Neural cell (in vitro differentiated cells): ENCODE data around the gene TMEM240. TPM values are rescaled to one million over a fixed set of nuclear protein-coding genes. Genes with fewer than 3 reads are reported as not detected.
"Not testable (repeated sequence)": the region's sequence is repeated elsewhere in the genome, so short reads cannot be mapped to it uniquely, and the experiment has no call there.

Experiments used
- H2AFZ ChIP-seq: fragments of 200-600, 300-800 bp; sonication (generic), shearing (Covaris generic); 2 replicates; pipeline ENCODE4 v1.6.0; 2014; ENCODE audit warnings: low read depth, mild to moderate bottlenecking, antibody characterized with exemption, low read length, moderate library complexity
- H3F3A ChIP-seq: fragments of 200-600 bp; shearing (Covaris generic); 2 replicates; pipeline ENCODE4 v1.6.1; 2016; ENCODE audit warnings: mild to moderate bottlenecking, moderate library complexity, mixed read lengths, antibody characterized with exemption, low read length; ENCODE audit not compliant: insufficient read depth, poor library complexity, severe bottlenecking
- H3K27ac ChIP-seq: fragments of 200-600, 300-800 bp; sonication (generic), shearing (Covaris generic); 2 replicates; pipeline ENCODE4 v1.5.1; 2014; ENCODE audit warnings: mild to moderate bottlenecking, low read length, moderate library complexity
- H3K27me3 ChIP-seq: fragments of 300-800, 200-600 bp; sonication (generic), shearing (Covaris generic); 2 replicates; pipeline ENCODE4 v1.6.0; 2014; ENCODE audit warnings: mild to moderate bottlenecking, low read depth, low read length, moderate library complexity; ENCODE audit not compliant: insufficient read depth
- H3K36me3 ChIP-seq: fragments of 300-800, 200-600 bp; sonication (generic), shearing (Covaris generic); 2 replicates; pipeline ENCODE4 v1.5.1; 2014; ENCODE audit warnings: mild to moderate bottlenecking, antibody characterized with exemption, low read length, moderate library complexity; ENCODE audit not compliant: insufficient read depth
- H3K4me2 ChIP-seq: fragments of 300-800, 200-600 bp; sonication (generic), shearing (Covaris generic); 2 replicates; pipeline ENCODE4 v1.6.0; 2014; ENCODE audit warnings: mild to moderate bottlenecking, low read length
- H3K4me3 ChIP-seq: fragments of 300-800, 200-600 bp; sonication (generic), shearing (Covaris generic); 2 replicates; pipeline ENCODE4 v1.5.1; 2014; ENCODE audit warnings: mild to moderate bottlenecking, low read length, moderate library complexity
- H3K79me2 ChIP-seq: fragments of 200-600 bp; shearing (Covaris generic); replicated peaks from 2 replicates; pipeline ENCODE4 v1.6.0; 2014; ENCODE audit warnings: mild to moderate bottlenecking, low read length, moderate library complexity; ENCODE audit not compliant: insufficient read depth
- H3K9ac ChIP-seq: fragments of 300-800, 200-600 bp; sonication (generic), shearing (Covaris generic); 2 replicates; pipeline ENCODE4 v1.6.1; 2016; ENCODE audit warnings: mild to moderate bottlenecking, low read length, mixed read lengths
- H3K9me2 ChIP-seq: fragments of 200-600 bp; shearing (Covaris generic); 2 replicates; pipeline ENCODE4 v1.6.1; 2016; ENCODE audit warnings: mild to moderate bottlenecking, low read length, mixed read lengths; ENCODE audit not compliant: insufficient read depth
- H3K9me3 ChIP-seq: fragments of 200-600, 300-800 bp; sonication (generic), shearing (Covaris generic); 2 replicates; pipeline ENCODE4 v1.6.1; 2016; ENCODE audit warnings: mild to moderate bottlenecking, mixed run types, low read length, moderate library complexity, mixed read lengths
- H4K20me1 ChIP-seq: fragments of 200-600 bp; shearing (Covaris generic); 2 replicates; pipeline ENCODE4 v1.6.1; 2016; ENCODE audit warnings: mild to moderate bottlenecking, mixed run types; ENCODE audit not compliant: insufficient read depth
- CTCF ChIP-seq: fragments of 450-650 bp; IDR thresholded peaks from 2 replicates; pipeline ENCODE4 v1.5.1; 2014; ENCODE audit warnings: antibody characterized with exemption, mild to moderate bottlenecking, moderate library complexity; ENCODE audit not compliant: poor library complexity, severe bottlenecking
- EP300 ChIP-seq: fragments of 450-650 bp; conservative IDR thresholded peaks from 2 replicates; pipeline ENCODE4 v1.6.1; 2014; ENCODE audit warnings: antibody characterized with exemption, mild to moderate bottlenecking, moderate library complexity; ENCODE audit not compliant: poor library complexity, severe bottlenecking
- EZH2 ChIP-seq: fragments of 200-600, 300-800 bp; shearing (Covaris generic), sonication (generic); IDR thresholded peaks from 2 replicates; pipeline ENCODE4 v1.6.1; 2014; ENCODE audit warnings: antibody characterized with exemption, low read length, borderline replicate concordance, mild to moderate bottlenecking; ENCODE audit not compliant: insufficient read depth, poor library complexity, severe bottlenecking
- MXI1 ChIP-seq: fragments of 450-650 bp; conservative IDR thresholded peaks from 2 replicates; pipeline ENCODE4 v1.6.1; 2014; ENCODE audit warnings: antibody characterized with exemption, mild to moderate bottlenecking; ENCODE audit not compliant: poor library complexity, severe bottlenecking
- POLR2AphosphoS5 ChIP-seq: IDR thresholded peaks from 2 replicates; pipeline ENCODE4 v1.6.1; 2012
- RAD21 ChIP-seq: fragments of 450-650 bp; conservative IDR thresholded peaks from 2 replicates; pipeline ENCODE4 v1.6.1; 2014; ENCODE audit warnings: antibody characterized with exemption, mild to moderate bottlenecking, moderate library complexity
- SMC3 ChIP-seq: fragments of 450-650 bp; conservative IDR thresholded peaks from 2 replicates; pipeline ENCODE4 v1.6.1; 2014; ENCODE audit warnings: antibody characterized with exemption, mild to moderate bottlenecking, moderate library complexity; ENCODE audit not compliant: poor library complexity
- TAF1 ChIP-seq: IDR thresholded peaks from 2 replicates; pipeline ENCODE4 v1.6.1; 2012; ENCODE audit warnings: low read depth
- polyA plus RNA-seq: library from polyadenylated mRNA; depleted of rRNA; stranded (reverse); fragments of >200 nt; gene quantifications from 2 replicates; pipeline ENCODE4 v1.2.3, GENCODE V29; 2014
- TF ChIP-seq, protein P1 (sequence below): IDR thresholded peaks from 2 replicates; pipeline ENCODE4 v1.6.1; 2012; ENCODE audit warnings: borderline replicate concordance

The TMEM240 gene
- polyA plus RNA-seq, 1 donor from 2014 or later = 46.7 TPM

- not testable (repeated sequence) for H2AFZ ChIP-seq, H4K20me1 ChIP-seq, H3K9me2 ChIP-seq, H3K36me3 ChIP-seq, H3K9ac ChIP-seq, H3K9me3 ChIP-seq, H3K79me2 ChIP-seq, H3K27ac ChIP-seq, H3K27me3 ChIP-seq, H3K4me2 ChIP-seq, H3F3A ChIP-seq
- H3K4me3 ChIP-seq = peak overlapping the region; percentile 60
These were observed 28.0 kb downstream of the TMEM240 start for GRCh38 chr1:1512425-1512824.

- Histone ChIP-seq H4K20me1 (no peaks in the 10 kb centered on the region), H3K36me3 (no peaks in the 10 kb centered on the region), H3K4me2 (peak within 1 kb of the TSS; percentile 60), H3K9me3 (no peaks in the 10 kb centered on the region), H3K9ac (peak within 1 kb of the TSS; percentile 72), H3K4me3 (peak within 1 kb of the TSS; percentile 95), H3K27ac (peak within 1 kb of the TSS; percentile 69), H3K9me2 (no peaks in the 10 kb centered on the region), H2AFZ (peak within 1 kb of the TSS; percentile 56), H3F3A (no peaks in the 10 kb centered on the region), H3K79me2 (no peaks in the 10 kb centered on the region), H3K27me3 (no peaks in the 10 kb centered on the region)
- TF ChIP-seq SMC3 = peak; percentile 58
- peak; percentile 80 for TF ChIP-seq EP300
- TF ChIP-seq POLR2AphosphoS5 = peak; percentile 76
- peak; percentile 97 for TF ChIP-seq MXI1
- peak; percentile 44 for TF ChIP-seq RAD21
- no peak for TF ChIP-seq TAF1
- no peak for TF ChIP-seq CTCF
These were observed 28.7 kb downstream of the TMEM240 start, which contains the start of gene ATAD3A for GRCh38 chr1:1511533-1512285. Gene ATAD3A (plus strand): TSS chr1:1512162. CDS start chr1:1512269, 107 bp downstream.

DNA sequence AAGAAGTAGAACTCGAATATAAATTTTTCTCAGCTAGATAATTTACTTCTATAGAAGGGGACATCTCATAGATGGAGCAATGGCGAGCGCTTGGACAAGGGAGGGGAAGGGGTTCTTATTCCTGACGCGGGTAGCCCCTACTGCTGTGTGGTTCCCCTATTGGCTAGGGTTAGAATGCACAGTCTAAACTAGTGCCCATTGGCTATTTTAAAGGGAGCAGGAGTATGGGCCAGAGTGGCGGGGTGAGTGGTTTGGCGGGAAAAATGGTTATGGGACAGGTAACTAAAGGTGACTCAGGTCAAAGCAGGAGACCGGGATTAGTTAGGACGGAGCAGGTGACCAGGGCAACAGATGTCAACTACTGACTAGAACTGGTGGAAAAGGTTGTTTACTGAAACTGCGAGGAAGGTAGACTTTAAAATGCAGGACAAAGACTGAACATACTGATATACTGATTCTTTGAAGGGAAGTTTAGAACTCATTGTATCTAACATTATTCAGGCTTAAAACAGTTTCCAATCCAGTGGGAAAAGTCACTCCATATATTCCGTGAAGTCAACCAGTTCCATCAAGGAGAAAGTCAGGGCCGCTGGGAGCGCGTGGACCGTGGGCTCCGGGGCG, 29.4 kb downstream of the TMEM240 start:
- Histone ChIP-seq H2AFZ (no peak overlapping the region), H4K20me1 (no peaks in the 10 kb centered on the region), H3K4me3 (peak overlapping the region; percentile 95), H3K27ac (peak overlapping the region; percentile 69), H3K36me3 (no peaks in the 10 kb centered on the region), H3K27me3 (no peaks in the 10 kb centered on the region), H3F3A (no peaks in the 10 kb centered on the region), H3K9ac (peak overlapping the region; percentile 72), H3K79me2 (no peaks in the 10 kb centered on the region), H3K4me2 (peak overlapping the region; percentile 60), H3K9me3 (no peaks in the 10 kb centered on the region), H3K9me2 (no peaks in the 10 kb centered on the region)
- TF ChIP-seq EP300 (no peak), CTCF (no peak), RAD21 (no peak), EZH2 (no peak), POLR2AphosphoS5 (no peak), TAF1 (no peak), SMC3 (no peak), MXI1 (no peak)
- TF ChIP-seq, protein P1, sequence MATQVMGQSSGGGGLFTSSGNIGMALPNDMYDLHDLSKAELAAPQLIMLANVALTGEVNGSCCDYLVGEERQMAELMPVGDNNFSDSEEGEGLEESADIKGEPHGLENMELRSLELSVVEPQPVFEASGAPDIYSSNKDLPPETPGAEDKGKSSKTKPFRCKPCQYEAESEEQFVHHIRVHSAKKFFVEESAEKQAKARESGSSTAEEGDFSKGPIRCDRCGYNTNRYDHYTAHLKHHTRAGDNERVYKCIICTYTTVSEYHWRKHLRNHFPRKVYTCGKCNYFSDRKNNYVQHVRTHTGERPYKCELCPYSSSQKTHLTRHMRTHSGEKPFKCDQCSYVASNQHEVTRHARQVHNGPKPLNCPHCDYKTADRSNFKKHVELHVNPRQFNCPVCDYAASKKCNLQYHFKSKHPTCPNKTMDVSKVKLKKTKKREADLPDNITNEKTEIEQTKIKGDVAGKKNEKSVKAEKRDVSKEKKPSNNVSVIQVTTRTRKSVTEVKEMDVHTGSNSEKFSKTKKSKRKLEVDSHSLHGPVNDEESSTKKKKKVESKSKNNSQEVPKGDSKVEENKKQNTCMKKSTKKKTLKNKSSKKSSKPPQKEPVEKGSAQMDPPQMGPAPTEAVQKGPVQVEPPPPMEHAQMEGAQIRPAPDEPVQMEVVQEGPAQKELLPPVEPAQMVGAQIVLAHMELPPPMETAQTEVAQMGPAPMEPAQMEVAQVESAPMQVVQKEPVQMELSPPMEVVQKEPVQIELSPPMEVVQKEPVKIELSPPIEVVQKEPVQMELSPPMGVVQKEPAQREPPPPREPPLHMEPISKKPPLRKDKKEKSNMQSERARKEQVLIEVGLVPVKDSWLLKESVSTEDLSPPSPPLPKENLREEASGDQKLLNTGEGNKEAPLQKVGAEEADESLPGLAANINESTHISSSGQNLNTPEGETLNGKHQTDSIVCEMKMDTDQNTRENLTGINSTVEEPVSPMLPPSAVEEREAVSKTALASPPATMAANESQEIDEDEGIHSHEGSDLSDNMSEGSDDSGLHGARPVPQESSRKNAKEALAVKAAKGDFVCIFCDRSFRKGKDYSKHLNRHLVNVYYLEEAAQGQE = no peak

DNA sequence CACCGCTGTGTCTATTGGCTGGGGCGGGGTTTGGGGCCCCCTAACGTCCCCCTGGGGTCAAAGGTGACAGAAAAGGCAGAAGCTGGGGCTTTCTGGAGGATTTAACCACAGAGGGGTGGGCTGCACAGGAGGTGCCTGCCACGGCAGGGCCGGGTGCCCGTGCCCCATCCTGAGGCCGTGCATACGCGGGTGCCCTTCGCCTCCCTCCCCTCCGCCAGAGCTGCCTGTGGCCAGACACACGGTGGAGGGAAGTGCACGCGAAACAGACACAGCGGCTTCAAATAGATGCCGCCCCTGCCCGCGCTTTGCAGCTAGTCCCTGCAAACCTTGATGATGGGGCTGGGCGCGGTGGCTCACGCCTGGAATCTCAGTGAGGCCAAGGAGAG, 31.0 kb downstream of the TMEM240 start:
- H3K36me3 ChIP-seq, H3F3A ChIP-seq, H3K4me2 ChIP-seq, H3K9me3 ChIP-seq, H3K27me3 ChIP-seq, H3K27ac ChIP-seq, H3K4me3 ChIP-seq, H3K79me2 ChIP-seq, H3K9ac ChIP-seq, H4K20me1 ChIP-seq, H2AFZ ChIP-seq, H3K9me2 ChIP-seq: not testable (repeated sequence)
